Measurements from ENCODE around the gene FAM174C.

Gene FAM174C

DNA sequence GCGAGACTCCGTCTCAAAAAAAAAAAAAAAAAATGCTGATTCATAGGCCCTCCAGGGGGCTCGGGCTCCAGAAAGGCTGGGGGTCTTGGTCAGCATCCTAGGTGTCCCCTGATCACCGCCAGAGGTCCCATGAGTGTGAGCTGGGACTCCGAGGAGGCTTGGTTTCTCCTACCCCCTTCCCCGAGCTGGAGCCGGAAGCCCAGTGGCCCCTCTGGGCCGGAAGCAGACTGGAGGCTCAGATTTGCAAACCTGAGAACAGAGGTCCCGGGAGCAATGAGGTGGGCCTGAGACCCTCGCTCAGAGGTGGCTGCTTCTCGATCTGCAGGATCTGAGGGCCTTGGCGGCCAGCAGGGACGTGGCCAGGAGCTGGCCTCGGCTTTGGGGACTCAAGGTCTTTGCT lies 51.8 kb downstream of the FAM174C start:
- TF ChIP-seq ZFX (IDR thresholded peaks at IDR 0.05; ENCODE audit: borderline replicate concordance) (no peak), CTCF (IDR thresholded peaks at IDR 0.05) (no peak)
- no peak overlapping the region for H3K27ac ChIP-seq
